Activated T-helper 1 cell treated with Interleukin-2 at 50 U/mL for 16 hours (primary cell): ENCODE measurements around the gene TEF.

Experiments used
- DNase-seq: peaks from one replicate; pipeline ENCODE4 v3.0.0-alpha.2; 2020; ENCODE audit warnings: low read depth

Gene TEF

DNA sequence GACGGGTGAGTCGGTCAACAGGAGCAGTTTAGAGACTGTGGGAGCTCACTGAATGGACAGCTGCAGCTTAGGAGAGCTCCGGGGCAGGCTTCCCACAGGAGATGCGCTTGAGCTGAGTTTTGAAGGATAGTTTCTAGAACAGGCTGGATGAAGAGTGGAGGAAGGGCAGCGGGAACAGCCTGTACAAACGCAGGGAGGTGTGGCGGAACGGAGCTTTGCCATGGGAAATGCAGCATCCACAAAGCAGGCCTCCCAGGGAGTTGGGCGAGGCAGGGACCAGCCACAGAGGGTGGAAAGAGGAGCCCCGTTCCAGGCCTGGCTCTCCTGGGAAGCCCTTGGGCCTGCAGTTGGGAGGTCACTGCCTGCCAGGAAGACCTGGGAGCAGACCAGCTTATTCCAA lies 26.8 kb upstream of the TEF start:
- DNase-seq, result no peak

DNA sequence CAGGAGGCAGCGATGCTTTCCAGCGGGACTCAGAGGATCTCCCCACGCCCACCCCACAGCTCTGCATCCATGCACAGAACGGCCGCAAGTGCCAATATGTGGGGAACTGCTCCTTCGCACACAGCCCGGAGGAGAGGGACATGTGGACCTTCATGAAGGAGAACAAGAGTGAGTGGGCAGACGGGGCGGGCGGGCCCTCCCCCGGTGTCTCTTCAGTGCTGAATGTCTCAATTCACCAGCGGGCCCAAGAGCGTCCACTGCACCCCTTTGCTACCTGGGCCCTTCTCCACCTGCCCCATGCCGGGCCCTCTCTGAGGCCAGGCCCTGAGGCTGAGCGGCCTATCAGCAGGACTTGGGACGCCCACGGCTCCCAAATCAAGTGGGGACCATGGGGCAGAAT lies 25.8 kb upstream of the TEF start:
- no peak for DNase-seq

DNA sequence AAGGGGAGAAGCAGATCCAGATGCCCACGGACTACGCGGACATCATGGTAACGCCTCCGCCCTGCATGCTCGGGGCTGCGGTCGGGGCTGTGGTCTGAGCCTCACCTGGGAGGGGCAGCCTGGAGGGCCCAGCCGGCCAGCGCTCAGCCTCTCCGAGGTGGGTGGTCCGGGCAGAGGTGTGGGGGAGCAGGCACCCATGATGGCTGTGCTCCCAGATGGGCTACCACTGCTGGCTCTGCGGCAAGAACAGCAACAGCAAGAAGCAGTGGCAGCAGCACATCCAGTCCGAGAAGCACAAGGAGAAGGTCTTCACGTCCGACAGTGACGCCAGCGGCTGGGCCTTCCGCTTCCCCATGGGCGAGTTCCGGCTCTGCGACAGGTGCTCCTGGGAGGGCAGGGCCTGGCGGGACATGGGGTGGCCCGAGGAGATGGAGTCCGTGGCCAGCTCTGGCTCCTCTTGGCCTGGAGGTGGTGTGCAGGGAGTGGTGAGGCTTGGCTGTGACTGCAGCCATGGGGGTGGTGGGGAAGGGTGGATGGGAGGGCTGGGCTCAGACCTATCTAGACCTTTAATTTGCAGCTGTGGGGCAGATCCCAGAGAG lies 25.2 kb upstream of the TEF start:
- no peak for DNase-seq

DNA sequence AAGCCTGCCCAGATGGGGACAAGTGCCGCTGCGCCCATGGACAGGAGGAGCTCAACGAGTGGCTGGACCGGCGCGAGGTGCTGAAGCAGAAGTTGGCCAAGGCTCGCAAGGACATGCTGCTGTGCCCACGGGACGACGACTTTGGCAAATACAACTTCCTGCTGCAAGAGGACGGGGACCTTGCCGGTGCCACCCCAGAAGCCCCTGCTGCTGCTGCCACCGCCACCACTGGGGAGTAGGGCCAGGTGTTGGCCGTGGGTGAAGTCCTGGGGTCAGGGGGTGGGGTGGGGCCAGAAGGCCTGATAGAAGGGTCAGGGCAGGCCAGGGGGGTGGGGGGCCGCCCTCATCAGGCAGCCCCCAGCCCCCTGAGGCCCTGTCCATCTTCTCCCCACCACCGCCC lies 24.6 kb upstream of the TEF start:
- no peak for DNase-seq

DNA sequence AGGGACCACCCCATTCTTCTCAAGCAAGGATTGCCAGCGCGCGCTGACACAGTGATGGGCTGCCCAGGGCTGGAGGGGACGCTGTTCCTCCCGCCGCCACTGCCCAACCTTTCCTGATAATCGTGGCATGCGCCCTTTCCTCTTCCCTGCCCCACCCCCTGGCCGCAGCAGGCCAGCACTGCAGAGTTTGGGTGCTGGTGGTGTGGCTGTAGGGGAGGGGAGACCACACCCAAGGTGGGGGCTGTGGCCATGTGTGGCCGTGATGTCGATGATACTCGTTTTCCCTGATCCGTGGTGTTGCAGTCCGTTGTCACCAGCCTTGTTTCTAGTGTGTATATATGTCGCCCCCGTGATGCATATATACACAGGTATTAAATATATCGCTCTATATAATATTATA lies 22.8 kb upstream of the TEF start:
- no peak for DNase-seq

DNA sequence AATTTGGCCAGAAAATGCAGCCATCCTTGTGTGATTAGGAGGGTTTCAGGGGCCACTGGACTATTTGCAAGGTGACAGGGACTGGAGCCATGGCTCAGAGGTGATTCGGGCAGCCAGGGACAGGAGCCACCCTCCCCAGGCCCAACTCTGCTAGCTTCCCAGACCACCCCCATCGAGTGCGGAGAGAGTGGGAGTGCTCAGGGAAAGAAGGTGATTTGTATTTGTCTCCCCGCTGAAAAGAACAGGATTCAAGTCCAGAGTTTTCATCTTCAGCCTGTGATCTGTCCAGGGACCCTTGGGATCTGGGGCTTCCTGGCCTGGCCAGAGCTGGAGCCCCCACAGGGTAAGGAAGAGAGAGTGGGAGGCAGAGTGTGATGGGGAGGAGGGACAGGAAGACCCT lies 22.4 kb upstream of the TEF start:
- no peak for DNase-seq

DNA sequence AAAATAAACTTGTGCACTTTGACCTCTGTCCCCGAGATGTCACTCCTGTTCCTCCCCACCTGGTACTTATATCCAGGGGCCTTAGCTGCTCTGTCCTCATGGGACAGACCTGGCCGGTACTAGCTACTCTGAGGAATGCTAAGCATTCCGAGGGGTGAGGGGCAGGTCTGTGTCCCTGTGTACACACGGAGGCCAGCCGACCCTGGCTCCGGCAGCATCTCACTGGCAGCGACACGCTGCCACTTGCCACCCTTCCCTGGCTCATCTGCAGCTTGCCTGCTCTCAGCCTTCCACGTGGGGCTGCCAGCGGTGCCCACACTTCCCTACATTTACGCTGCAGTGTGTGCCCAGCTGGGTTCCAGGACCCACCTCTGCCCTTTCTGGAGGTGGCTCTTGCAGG lies 21.6 kb upstream of the TEF start:
- DNase-seq, result no peak

DNA sequence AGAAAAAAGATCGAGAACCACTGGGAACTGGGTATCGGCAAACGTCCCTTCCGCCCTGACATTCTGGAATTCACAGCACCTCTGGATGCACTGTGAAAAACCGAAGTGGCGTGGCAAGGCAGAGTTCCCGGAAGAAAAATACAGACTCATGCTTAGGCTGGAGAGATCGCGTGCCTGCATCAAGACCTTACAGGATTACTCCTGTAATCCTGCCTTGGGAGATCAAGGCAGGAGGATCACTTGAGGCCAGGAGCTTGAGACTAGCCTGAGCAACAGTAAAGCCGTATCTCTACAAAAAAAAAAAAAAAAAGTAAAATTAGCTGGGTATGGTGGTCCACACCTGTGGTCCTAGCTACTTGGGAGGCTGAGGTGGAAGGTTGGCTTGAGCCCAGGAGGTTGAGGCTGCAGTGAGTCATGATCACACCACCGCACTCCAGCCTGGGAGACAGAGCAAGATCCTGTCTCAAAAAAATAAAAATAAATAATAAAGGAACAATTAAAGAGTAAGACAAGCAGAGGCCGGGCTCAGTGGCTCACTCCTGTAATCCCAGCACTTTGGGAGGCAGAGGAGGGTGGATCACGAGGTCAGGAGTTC lies 19.9 kb upstream of the TEF start:
- DNase-seq, result no peak

DNA sequence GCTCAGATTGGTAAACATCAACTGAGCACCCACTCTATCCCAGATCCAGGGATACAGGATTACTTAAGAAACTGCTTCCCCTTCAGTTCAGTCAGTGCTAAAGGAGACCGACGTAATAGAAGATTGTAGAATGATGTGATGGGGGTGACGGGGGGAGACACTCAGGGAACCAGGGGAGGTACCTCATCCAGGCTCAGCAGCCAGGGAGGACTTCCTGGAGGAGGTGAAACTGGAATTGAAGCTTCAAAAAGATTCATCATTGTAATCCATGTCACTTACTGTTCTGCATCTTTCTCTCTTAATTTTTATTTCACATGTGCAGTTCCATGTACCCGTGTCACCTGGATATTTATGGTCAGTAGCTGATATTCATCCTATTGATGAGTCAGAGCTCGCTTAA lies 19.1 kb upstream of the TEF start:
- no peak for DNase-seq

DNA sequence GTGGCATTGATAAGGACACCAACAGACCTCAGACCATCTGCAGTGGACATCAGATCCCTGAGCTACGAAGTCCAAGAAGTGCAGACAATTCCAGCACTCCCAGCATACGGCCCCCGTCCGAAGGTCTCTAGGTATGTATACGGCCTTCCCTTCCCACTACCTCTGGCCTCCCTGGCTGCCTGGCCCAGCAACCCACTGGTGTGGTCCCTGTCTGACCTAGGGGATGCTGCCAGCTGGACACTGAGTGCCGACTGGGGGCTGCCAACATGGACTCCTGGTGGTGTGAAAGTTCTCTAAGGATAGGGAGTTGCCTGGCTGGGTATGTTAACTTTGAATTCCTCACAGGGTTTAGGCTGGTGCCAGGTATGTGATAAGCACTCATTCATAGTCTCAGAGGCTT lies 17.5 kb upstream of the TEF start:
- no peak for DNase-seq

DNA sequence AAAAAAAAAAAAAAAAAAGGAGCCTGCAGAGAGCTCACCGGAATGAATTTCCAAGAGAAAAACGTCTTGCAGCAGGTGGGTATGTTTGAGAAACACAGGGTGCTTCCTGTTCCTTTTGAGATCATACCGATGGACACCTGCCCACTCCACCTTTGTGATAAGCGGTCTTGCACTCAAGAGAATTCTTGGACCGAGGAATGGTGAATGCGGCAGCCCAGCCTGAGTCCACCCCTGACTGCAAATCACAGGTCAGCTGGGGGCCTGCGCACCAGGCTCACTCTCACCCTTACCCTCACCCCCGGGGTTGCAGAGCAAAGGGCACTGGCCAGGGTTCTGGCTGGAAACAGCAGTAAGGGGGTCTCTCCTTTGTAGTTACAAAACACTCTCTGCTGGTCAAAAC lies 16.8 kb upstream of the TEF start:
- no peak for DNase-seq

DNA sequence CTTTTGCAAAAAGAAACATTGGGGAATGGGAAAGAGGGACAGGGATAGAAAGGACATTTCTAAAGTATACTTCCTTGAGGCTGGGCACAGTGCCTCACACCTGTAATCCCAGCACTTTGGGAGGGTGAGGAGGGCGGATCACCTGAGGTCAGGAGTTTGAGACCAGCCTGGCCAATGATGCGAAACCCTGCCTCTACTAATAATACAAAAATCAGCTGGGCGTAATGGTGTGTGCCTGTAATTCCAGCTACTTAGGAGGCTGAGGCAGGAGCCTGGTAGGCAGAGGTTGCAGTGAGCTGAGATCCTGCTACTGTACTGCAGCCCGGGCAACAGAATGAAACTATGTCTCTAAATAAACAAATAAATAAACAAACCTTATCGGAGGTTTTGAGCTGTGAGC lies 16.3 kb upstream of the TEF start:
- DNase-seq, result no peak

DNA sequence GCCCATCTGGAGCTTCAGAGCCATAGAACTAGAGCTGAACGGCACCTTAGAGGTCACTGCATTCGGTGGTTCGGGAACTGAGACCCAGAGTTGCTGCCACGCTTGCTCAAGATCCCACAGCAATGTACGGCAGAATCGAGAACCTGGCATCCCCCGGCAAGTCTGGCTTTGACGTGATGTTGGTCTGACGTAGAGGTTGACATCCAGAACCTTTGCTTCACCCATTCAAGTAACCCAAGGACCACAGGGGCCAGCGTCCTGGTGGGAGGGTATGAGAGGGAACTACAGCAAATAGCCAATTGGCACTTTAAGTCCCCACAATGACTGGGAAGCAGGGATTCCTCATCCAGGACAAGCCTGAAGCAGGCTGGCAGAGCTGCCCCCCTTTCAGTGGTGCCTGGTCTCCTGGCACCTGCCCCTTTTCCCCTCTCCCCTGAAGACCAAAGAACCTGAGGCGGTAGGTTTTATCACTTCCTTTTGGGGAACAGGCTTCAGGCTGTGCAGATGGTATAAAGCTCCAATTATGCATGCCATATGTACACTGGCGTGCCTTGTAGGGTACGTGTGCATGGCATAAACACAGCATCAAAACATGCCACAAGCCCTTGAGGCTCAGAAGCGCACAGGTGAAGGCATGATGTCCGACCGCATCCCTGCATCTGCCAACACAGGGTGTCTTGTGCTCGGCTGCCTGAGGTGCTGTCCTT lies 15.3 kb upstream of the TEF start:
- DNase-seq, result no peak

DNA sequence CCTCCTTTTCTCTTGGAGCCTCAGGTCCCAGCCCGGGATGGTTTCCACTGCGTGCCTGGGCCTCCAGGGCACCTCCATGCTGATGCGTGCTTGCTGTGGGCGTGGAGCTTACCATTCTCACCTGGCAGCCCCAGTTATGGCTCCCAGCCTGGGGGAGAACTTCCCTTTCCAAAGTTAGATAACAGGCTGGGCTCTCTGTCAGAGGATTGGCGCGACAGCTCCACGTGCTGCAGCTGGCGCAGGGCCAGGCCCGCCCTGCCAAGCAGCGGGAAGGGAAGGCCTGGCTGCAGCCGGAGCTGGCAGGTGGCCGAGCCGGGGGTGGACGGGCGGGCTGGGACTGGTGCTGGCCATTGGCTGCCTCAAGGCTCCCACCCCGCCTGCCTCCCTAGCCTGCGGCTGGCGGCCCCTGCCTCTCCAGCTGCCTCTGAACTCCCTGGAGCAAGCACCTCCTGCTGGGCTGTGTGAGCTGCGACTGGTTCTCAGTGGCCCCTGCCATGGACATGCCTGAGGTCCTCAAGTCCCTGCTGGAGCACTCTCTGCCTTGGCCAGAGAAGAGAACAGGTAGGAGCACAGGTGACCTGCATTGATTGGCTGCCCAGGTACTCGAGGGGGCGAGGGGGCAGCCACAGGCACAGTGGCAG lies 14.6 kb upstream of the TEF start:
- DNase-seq, result no peak

DNA sequence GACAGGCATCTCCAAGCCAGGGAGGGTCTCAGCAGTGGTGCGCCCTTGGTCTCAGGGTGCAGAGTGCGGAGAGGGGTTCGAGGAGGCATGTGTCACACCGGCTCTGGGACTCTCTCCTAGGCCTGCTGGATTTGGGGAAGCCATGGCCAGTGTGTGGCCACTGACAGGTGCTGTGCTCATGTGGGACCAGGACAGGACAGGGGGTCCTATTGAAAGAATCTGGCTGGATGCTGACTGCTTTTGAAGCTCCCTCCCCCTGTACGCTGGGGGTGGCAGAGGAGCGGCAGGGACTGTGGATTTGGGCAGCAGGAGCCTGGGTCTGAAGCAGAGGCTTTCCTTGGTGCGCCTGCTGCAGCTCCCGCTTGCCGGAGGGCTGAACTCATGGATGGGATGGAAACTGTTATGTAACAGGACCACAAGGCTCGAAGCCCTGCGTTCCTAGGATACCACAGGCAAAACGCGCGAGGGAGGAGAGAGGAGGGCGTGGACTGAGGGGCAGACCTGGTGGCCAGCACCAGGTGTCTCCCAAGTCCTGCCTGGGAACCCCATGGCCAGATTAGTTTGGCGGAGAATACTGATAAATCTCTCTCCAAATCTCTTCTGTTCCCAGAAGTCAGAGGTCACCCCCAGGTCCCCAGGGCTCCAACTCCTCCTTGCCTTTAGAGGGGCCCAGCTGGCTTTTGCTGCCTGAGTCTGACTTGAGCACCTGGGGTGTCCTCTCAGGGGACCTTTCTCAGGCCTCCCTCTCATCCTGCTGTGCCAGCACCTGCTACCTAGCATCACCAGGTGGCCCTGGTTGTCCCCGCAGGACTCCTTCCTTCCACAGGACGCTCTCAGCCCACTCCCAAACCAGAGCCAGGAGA lies 13.8 kb upstream of the TEF start:
- no peak for DNase-seq

DNA sequence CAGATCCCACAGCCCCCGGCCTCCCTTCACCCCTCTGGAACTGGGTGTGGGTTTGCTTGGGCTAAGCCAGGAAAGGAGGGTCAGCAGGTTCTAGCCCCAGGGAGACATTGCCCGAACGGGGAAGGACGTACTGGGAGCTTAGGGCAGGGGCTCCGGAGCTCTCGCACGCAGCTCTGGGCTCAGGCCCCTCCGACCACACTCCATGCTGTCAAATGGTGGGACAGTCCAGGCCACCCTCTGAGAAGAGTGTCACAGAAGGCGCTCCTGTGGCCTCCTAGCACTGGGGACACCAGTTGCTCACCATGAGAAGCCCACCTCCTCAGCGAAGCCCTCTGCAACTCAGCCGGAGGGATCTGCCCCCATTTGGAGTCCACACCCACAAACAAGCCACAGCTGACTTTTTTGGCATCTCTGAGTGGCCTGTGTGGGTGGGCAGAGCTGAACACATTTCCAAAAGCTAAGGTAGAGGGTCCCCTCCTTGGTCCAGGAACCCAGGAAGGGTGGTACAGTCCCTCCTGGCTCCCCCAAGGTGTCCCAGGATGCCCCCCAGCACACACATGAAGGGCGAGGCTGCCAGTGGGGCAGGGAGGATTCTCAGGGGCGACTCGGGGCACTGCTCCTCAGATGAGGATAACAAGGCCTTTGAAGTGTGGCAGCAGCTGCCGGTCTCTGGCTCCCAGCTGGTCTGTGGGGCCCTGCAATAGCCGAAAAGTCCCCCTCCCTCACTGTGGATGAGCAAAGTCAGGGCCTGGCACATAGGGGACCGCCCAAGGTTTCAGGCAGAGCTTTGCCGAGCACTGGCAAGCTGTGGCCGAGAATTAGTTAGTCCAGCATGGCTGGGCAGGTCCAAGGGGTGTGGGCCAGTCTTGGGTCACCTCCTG lies 13.0 kb upstream of the TEF start:
- no peak for DNase-seq

DNA sequence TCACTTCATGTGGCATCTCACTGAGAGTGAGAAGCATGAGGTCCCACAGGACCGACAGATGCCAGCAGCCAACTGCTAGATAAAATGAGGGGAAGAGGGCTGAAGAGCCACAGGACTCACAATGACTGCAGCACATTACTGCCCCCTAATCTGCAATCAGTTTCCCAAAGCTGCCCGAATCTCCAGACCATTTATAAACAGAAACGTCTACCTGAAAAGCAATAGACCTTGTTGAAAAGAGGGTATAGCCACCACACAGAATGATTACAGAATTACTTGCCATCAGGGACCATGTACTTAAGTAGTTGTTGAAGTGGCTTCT lies 12.4 kb upstream of the TEF start:
- no peak for DNase-seq

DNA sequence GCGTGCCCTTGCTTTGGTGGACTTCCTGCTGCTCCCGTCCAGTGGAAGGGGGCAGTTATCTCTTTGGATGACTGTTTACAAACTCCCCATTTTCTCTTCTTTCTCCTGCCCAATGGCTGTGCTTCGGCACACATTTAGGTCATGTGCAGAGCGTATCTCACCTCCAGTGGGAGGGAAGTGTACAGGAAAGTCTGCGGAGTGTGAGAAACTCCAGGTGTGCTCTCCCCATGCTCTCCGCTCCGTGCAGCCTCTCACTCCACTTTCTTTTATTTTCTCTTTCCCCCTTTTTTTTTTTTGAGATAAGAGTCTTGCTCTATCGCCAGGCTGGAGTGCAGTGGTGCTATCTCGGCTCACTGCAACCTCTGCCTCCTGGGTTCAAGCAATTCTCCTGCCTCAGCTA lies 11.9 kb upstream of the TEF start:
- no peak for DNase-seq

DNA sequence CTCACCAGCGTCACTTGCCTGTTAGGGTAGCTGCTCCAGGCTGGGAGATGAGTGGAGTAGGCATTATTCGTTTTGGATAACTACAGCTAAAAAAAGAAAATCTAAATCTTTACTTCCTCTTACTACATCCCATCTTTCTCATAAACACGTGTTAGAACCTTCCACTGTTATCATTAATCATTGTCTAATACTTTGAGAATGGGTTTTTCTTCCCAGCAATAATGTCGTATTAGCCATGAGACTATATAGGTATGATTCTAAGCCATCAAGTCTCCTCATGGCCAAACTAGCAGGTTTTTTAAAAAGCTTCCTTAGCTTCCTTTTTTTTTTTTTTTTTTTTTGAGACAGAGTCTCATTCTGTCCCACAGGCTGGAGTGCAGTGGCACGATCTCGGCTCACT lies 3.9 kb upstream of the TEF start:
- no peak for DNase-seq

DNA sequence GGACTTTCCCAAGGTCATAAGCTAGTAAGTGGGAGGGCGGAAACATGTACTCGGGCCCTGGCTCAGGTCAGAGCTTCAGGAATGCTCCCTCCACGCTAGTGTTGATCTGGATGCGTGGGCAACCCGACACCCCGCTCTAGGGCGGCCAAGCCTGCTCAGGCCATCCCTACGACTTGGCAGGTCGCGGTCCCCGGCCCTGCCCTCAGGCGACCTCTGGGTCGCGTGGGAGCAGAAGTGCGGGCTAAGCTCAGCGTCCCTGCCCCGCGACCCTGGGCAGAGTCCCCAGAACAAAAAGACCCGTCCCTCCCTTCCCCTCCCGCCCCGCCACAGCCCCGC lies 781 bp upstream of the TEF start:
- DNase-seq, result no peak

DNA sequence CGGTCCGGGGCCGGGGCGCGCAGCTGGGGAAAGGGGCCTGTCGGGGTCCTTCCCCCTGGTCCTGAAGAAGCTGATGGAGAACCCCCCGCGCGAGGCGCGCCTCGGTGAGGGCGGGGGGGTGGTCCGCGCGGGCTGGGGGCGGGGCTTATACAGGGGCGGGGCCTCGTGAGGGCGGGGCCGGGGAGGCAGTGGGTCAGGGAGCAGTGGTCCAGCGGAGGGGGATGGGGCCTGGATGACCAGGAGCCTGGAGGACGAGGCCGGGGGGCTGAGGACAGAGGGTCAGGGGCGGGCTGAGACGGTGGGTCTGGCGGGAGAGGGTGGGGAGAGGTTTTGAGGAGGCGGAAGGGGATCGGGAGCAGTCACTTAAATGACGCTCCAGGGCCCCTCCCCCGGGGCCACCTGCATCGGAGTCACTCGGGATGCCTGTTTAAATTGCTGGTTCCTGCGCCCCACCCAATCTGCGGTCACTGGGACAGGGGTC lies 396 bp downstream of the TEF start:
- DNase-seq, result peak; percentile 37

DNA sequence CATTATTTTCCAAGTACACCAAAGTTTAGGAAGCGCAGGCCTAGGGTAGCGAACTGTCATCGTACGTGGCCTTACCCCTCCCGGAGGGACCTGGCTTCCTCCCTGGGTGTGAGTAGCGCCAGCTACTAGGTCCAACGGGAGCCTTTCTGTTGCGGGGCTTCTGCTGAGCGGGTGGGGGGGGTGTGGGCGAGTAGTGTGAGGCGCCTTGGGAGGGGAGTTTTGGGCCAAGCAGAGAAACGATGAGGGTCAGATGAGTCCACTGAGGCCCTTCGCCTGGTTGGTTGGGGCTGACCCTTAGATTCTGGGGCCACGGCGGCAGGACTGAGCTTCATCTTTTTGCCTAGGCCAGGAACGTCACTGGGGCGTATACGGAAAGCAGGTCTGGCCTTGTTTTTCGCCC lies 868 bp downstream of the TEF start:
- DNase-seq, result no peak
